ENCODE results near the gene C1QTNF9. TPM values are rescaled to one million over a fixed set of nuclear protein-coding genes. Genes with fewer than 3 reads are reported as not detected.
"Not testable (repeated sequence)": the region's sequence is repeated elsewhere in the genome, so short reads cannot be mapped to it uniquely, and the experiment has no call there.

The C1QTNF9 gene, protein sequence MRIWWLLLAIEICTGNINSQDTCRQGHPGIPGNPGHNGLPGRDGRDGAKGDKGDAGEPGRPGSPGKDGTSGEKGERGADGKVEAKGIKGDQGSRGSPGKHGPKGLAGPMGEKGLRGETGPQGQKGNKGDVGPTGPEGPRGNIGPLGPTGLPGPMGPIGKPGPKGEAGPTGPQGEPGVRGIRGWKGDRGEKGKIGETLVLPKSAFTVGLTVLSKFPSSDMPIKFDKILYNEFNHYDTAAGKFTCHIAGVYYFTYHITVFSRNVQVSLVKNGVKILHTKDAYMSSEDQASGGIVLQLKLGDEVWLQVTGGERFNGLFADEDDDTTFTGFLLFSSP
- total RNA-seq (2021; ENCODE audit: unreplicated experiment): not detected
- not detected for polyA plus RNA-seq (2012; ENCODE audit: insufficient read length)
- Bru-seq, nascent RNA: percentile 13 among the genes with signal in this experiment
- BruChase-seq, experiment 1, labeled RNA remaining after a 2-hour chase: not detected
- percentile 14 among the genes with signal in this experiment for BruChase-seq, experiment 2, labeled RNA remaining after a 6-hour chase
- long read RNA-seq: 0 reads

DNA sequence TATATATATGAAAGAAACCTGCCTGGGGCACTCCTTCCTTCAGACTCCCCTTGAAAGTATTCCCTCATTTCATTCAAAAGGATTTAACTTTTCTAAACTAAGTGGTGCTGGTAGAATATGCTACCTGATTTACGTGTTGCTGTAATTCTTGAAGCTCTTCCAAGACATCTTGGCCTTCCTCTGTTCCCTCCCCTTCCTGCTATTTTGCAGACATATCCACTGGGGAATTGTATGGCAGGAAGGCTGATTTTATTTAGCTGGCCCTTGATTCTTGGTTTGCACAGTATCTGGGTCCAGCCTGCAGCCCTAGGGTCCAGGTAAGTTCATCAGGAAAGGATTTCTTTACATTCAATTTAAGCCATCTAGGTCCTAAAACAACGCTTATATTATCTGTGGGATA is at the start of gene C1QTNF9:
Gene C1QTNF9 (plus strand): TSS at position 281 of the 400 bp plus-strand sequence. CDS start 6,424 bp downstream, outside the sequence.
- CTCF ChIA-PET; H3K27me3 ChIP-seq (ENCODE audit: control insufficient read depth, insufficient read depth, low read length); H3K9me3 ChIP-seq (ENCODE audit: control insufficient read depth, insufficient read depth, low read depth, low read length); intact Hi-C loops (cut with micrococcal nuclease; ENCODE audit: unreplicated experiment); in situ Hi-C loops (cut with HindIII; ENCODE audit: low pct_unique_long_range_greater_than_20kb, low sequenced_read_pairs); H3K27ac ChIP-seq (ENCODE audit: low read length); POLR2A ChIA-PET; ATAC-seq; H3K36me3 ChIP-seq (ENCODE audit: control insufficient read depth, insufficient read depth, low read length); BruUV-seq (replicated peaks); DNase-seq (ENCODE audit: low read depth, low spot score); H3K4me1 ChIP-seq (ENCODE audit: control insufficient read depth, insufficient read depth, low read length); H3K4me3 ChIP-seq (ENCODE audit: low read depth in 2 of 2, low read length in 2 of 2): not testable (repeated sequence)

DNA sequence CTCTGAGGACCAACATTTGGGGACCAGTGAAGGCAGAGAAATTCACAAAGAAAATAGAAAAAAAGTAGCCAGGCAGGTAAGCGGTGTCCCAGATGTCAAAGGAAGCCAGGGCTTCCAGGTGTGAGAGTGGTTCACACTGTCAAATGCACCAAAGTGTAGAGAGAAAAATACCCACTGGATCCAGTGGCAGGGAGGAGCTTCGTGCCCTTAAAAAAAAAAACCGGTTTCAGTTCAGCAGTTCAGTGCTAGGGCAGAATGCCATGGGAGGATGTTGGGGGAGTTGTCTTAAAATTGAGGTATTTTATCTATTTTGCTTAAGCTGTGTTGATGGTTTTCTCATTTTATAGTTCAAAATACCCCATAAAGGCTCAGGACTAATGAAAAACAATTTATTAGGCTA is 47.8 kb upstream of the C1QTNF9 start:
- in situ Hi-C loops (cut with HindIII; ENCODE audit: low pct_unique_long_range_greater_than_20kb, low sequenced_read_pairs): no loop called here
- DNase-seq (ENCODE audit: low read depth, low spot score): no peak
- no peak for TF ChIP-seq POLR2AphosphoS5 (IDR thresholded peaks at IDR 0.05; ENCODE audit: low read depth, low read length)
- Histone ChIP-seq H3K4me3 (ENCODE audit: low read depth in 2 of 2, low read length in 2 of 2) (no peak overlapping the region), H3K36me3 (ENCODE audit: control insufficient read depth, insufficient read depth, low read length) (no peaks in the 10 kb centered on the region), H3K27me3 (ENCODE audit: control insufficient read depth, insufficient read depth, low read length) (no peaks in the 10 kb centered on the region), H3K9me3 (ENCODE audit: control insufficient read depth, insufficient read depth, low read depth, low read length) (no peaks in the 10 kb centered on the region), H3K4me1 (ENCODE audit: control insufficient read depth, insufficient read depth, low read length) (no peaks in the 10 kb centered on the region), H3K27ac (ENCODE audit: low read length) (no peak overlapping the region)
- CTCF ChIA-PET: no interaction called here
- intact Hi-C loops (cut with micrococcal nuclease; ENCODE audit: unreplicated experiment): no loop called here
- ATAC-seq: no peak
- no TSS peak for BruUV-seq (replicated peaks)
- POLR2A ChIA-PET: no interaction called here

DNA sequence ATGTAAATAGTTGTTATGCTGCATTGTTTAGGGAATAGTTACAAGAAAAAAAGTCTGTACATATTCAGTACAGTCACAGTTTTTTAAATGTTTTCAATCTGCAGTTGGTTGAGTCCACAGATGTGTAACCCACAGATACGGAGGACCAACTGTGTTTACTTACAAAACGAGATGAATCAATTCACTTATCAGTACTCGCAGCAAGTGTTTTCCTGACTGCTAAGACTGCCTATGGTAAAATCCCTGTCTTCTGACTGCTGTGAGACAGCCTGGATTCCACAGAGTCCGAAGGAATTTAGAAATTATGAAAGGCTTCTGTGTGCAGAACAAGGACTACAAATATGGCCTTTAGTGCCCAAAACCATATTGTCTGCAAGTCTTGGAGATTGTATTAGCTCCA is 45.7 kb upstream of the C1QTNF9 start:
- no peak overlapping the region for H3K4me3 ChIP-seq (ENCODE audit: low read depth in 2 of 2, low read length in 2 of 2)
- H3K36me3 ChIP-seq (ENCODE audit: control insufficient read depth, insufficient read depth, low read length): no peaks in the 10 kb centered on the region
- in situ Hi-C loops (cut with HindIII; ENCODE audit: low pct_unique_long_range_greater_than_20kb, low sequenced_read_pairs) (no loop called here), intact Hi-C loops (cut with micrococcal nuclease; ENCODE audit: unreplicated experiment) (no loop called here)
- ChIA-PET CTCF (no interaction called here), POLR2A (no interaction called here)
- H3K4me1 ChIP-seq (ENCODE audit: control insufficient read depth, insufficient read depth, low read length): no peaks in the 10 kb centered on the region
- no TSS peak for BruUV-seq (replicated peaks)
- TF ChIP-seq TCF7L2 (IDR thresholded peaks at IDR 0.05; ENCODE audit: low read depth, low read length) (no peak), POLR2AphosphoS5 (IDR thresholded peaks at IDR 0.05; ENCODE audit: low read depth, low read length) (no peak), SIN3A (IDR thresholded peaks at IDR 0.05; ENCODE audit: borderline replicate concordance, insufficient read depth, low read depth, low read length) (no peak), CTCF (IDR thresholded peaks at IDR 0.05) (no peak), REST (IDR thresholded peaks at IDR 0.05; ENCODE audit: insufficient read depth in 1 of 2, low read depth in 2 of 2, low read length in 1 of 2) (no peak)
- no peak overlapping the region for H3K27ac ChIP-seq (ENCODE audit: low read length)
- no peak for DNase-seq (ENCODE audit: low read depth, low spot score)
- H3K27me3 ChIP-seq (ENCODE audit: control insufficient read depth, insufficient read depth, low read length): no peaks in the 10 kb centered on the region
- H3K9me3 ChIP-seq (ENCODE audit: control insufficient read depth, insufficient read depth, low read depth, low read length): no peaks in the 10 kb centered on the region
- ATAC-seq: no peak

Data from Panc1 (cell line).